GM10248 (cell line): ENCODE data around the gene ING2.

ENCODE experiments used
- CTCF ChIA-PET: fragments of 300-600 bp; sonication (Branson Sonifier 250); formaldehyde crosslinking; extraction: SDS; loops from one replicate; lab custom pipeline; 2021; ENCODE audit warnings: antibody characterized with exemption; lab: Yijun Ruan, JAX
- POLR2A ChIA-PET: fragments of 350-650 bp; sonication (Branson Sonifier 250); formaldehyde crosslinking; extraction: SDS; loops from one replicate; lab custom pipeline; 2020; ENCODE audit warnings: antibody characterized with exemption; lab: Yijun Ruan, JAX
- DNase-seq: peaks from one replicate; pipeline ENCODE4 v3.0.0; 2012; ENCODE audit errors: extremely low spot score
- TF ChIP-seq, protein P1 (sequence below): IDR thresholded peaks from 2 replicates; pipeline ENCODE4 v1.5.1; 2012; ENCODE audit warnings: mild to moderate bottlenecking, low read depth; ENCODE audit errors: extremely low read depth, missing control alignments, control extremely low read depth

The ING2 gene

DNA sequence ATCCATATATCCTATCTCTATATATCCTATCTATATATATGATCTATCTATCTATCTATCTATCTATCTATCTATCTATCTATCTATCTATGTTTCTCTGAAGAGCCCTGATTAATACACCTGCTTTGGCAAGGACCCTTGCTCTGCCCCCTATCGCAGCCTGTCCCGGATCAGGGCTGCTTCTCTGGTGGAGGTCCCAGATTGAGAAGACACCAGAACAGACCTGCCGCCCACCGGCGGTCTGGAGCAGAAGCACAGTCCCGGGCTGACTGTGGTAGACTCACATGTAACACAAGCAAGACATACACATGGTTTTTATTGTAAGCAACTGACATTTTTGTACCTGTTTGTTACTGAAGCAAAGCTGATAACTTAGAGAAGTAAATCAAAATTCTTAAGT, 52.8 kb downstream of the ING2 start:
- CTCF ChIA-PET, result no interaction called here
- no peak for DNase-seq
- TF ChIP-seq, protein P1, sequence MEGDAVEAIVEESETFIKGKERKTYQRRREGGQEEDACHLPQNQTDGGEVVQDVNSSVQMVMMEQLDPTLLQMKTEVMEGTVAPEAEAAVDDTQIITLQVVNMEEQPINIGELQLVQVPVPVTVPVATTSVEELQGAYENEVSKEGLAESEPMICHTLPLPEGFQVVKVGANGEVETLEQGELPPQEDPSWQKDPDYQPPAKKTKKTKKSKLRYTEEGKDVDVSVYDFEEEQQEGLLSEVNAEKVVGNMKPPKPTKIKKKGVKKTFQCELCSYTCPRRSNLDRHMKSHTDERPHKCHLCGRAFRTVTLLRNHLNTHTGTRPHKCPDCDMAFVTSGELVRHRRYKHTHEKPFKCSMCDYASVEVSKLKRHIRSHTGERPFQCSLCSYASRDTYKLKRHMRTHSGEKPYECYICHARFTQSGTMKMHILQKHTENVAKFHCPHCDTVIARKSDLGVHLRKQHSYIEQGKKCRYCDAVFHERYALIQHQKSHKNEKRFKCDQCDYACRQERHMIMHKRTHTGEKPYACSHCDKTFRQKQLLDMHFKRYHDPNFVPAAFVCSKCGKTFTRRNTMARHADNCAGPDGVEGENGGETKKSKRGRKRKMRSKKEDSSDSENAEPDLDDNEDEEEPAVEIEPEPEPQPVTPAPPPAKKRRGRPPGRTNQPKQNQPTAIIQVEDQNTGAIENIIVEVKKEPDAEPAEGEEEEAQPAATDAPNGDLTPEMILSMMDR, result no peak
- POLR2A ChIA-PET, result no interaction called here

DNA sequence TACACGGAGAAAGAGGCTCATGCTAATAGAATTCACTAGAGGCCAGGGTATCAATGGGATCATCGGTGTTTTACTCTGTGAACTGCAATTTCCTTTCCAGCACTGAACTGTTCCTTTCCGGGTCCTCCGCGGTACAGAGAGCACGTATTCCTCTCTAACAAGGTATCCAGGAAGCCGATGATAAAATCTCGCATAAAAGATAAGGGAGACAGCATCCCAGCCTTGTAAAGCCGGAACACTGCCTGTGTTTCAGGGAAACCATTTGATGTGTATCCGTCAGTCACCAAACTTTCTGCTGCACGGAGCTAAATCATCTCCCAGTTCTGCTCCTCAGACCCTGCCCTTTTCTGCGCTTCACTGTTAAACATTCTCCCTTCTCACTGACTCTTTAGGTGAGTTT, 54.0 kb downstream of the ING2 start:
- TF ChIP-seq, protein P1, result no peak
- CTCF ChIA-PET, result no interaction called here
- POLR2A ChIA-PET, result no interaction called here
- DNase-seq, result no peak

DNA sequence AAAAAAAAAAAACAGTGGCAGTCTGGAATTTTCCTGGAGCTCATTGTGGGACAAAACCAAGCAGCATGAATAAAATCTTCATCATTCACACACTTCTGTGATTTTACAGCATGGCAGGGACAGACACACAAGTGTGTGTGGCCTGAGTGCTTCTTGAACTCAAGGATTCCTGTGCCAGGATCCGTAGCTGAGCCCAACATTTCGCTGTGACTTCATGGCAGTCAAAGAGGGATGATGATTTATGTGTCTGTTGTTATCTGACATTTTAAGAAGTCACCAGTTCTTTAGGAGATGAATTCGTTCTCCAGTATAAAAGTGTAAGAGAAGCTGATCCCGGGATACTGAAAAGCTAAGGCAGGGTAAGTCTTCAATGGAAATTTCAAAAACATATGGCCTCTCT, 57.0 kb downstream of the ING2 start:
- ChIA-PET CTCF (interaction anchor here (1.0 to 1.2 kb wide), 2 partner anchors 9 to 231 kb away, joined by 3 read pairs; no protein-coding TSS in a partner anchor), POLR2A (no interaction called here)
- TF ChIP-seq, protein P1, result no peak
- DNase-seq, result no peak
